Measurements from ENCODE around the gene FAM13A. TPM values are rescaled to one million over a fixed set of nuclear protein-coding genes. Genes with fewer than 3 reads are reported as not detected.

Gene FAM13A
- polyA plus RNA-seq, 1 donor from 2014 or later, result 4.0 TPM

GRCh38 chr4:88955580-88956380 lies 101.2 kb downstream of the FAM13A start:
- Histone ChIP-seq H3K4me3 (ENCODE audit: low read length) (no peak overlapping the region), H3K9me3 (ENCODE audit: low read length) (no peaks in the 10 kb centered on the region), H3K4me2 (ENCODE audit: low read length) (no peak overlapping the region), H3K36me3 (ENCODE audit: insufficient read depth, low read length) (no peaks in the 10 kb centered on the region), H2AFZ (ENCODE audit: low read depth, low read length) (no peak overlapping the region), H3K27ac (ENCODE audit: low read length) (no peak overlapping the region), H4K20me1 (ENCODE audit: insufficient read depth) (no peaks in the 10 kb centered on the region), H3K9me2 (ENCODE audit: insufficient read depth, low read length) (no peaks in the 10 kb centered on the region), H3K9ac (ENCODE audit: low read length) (no peak overlapping the region), H3K79me2 (replicated peaks; ENCODE audit: insufficient read depth, low read length) (no peaks in the 10 kb centered on the region), H3F3A (ENCODE audit: insufficient read depth, low read length, poor library complexity, severe bottlenecking) (no peaks in the 10 kb centered on the region), H3K27me3 (ENCODE audit: insufficient read depth, low read depth, low read length) (no peaks in the 10 kb centered on the region)
- no peak for TF ChIP-seq EZH2 (IDR thresholded peaks at IDR 0.05; ENCODE audit: borderline replicate concordance, insufficient read depth, low read length, poor library complexity, severe bottlenecking)
- TF ChIP-seq REST (IDR thresholded peaks at IDR 0.05; ENCODE audit: borderline replicate concordance), result no peak
- no peak for TF ChIP-seq CTCF (IDR thresholded peaks at IDR 0.05; ENCODE audit: poor library complexity, severe bottlenecking)
- no peak for TF ChIP-seq RAD21 (conservative IDR thresholded peaks at IDR 0.05)
- TF ChIP-seq EP300 (conservative IDR thresholded peaks at IDR 0.05; ENCODE audit: poor library complexity, severe bottlenecking), result no peak
- no peak for TF ChIP-seq TAF1 (IDR thresholded peaks at IDR 0.05; ENCODE audit: low read depth)
- no peak for TF ChIP-seq POLR2AphosphoS5 (IDR thresholded peaks at IDR 0.05)
- no peak for TF ChIP-seq MXI1 (conservative IDR thresholded peaks at IDR 0.05; ENCODE audit: poor library complexity, severe bottlenecking)
- TF ChIP-seq SMC3 (conservative IDR thresholded peaks at IDR 0.05; ENCODE audit: poor library complexity), result no peak

GRCh38 chr4:88953400-88953799 lies 103.6 kb downstream of the FAM13A start:
- Histone ChIP-seq H3K36me3 (ENCODE audit: insufficient read depth, low read length) (no peaks in the 10 kb centered on the region), H3K9me3 (ENCODE audit: low read length) (no peaks in the 10 kb centered on the region), H3K9ac (ENCODE audit: low read length) (no peak overlapping the region), H3K27me3 (ENCODE audit: insufficient read depth, low read depth, low read length) (no peaks in the 10 kb centered on the region), H3K4me3 (ENCODE audit: low read length) (no peak overlapping the region), H4K20me1 (ENCODE audit: insufficient read depth) (no peaks in the 10 kb centered on the region), H3K9me2 (ENCODE audit: insufficient read depth, low read length) (no peaks in the 10 kb centered on the region), H3F3A (ENCODE audit: insufficient read depth, low read length, poor library complexity, severe bottlenecking) (no peaks in the 10 kb centered on the region), H3K27ac (ENCODE audit: low read length) (no peak overlapping the region), H3K4me2 (ENCODE audit: low read length) (no peak overlapping the region), H2AFZ (ENCODE audit: low read depth, low read length) (no peak overlapping the region), H3K79me2 (replicated peaks; ENCODE audit: insufficient read depth, low read length) (no peaks in the 10 kb centered on the region)
- TF ChIP-seq REST (IDR thresholded peaks at IDR 0.05; ENCODE audit: borderline replicate concordance) (no peak), SMC3 (conservative IDR thresholded peaks at IDR 0.05; ENCODE audit: poor library complexity) (no peak), EP300 (conservative IDR thresholded peaks at IDR 0.05; ENCODE audit: poor library complexity, severe bottlenecking) (no peak), EZH2 (IDR thresholded peaks at IDR 0.05; ENCODE audit: borderline replicate concordance, insufficient read depth, low read length, poor library complexity, severe bottlenecking) (no peak), POLR2AphosphoS5 (IDR thresholded peaks at IDR 0.05) (no peak), RAD21 (conservative IDR thresholded peaks at IDR 0.05) (no peak)
